ENCODE results near the gene PSMB10. TPM values are rescaled to one million over a fixed set of nuclear protein-coding genes. Genes with fewer than 3 reads are reported as not detected.
A peak's percentile ranks its signal among the peaks of the same experiment; 100 is the strongest.
"Not testable (repeated sequence)": the region's sequence is repeated elsewhere in the genome, so short reads cannot be mapped to it uniquely, and the experiment has no call there.

The PSMB10 gene
- total RNA-seq, 4 donors from 2014 or later = 17.2 to 51.6 (median 36.1) TPM

- Histone ChIP-seq H3K4me3 (no peak overlapping the region), H3K4me1 (peaks cover 31 to 64% (median 55%) of the 10 kb centered on the region in 4 donors), H3K36me3 (peaks cover 19 to 60% (median 47%) of the 10 kb centered on the region in 4 donors), H3K9me3 (no peaks in the 10 kb centered on the region), H3K27me3 (no peaks in the 10 kb centered on the region), H3K27ac (replicated peaks in 1 of 4) (peak overlapping the region in 2 of 4 donors; percentile 15 to 36)
- TF ChIP-seq EP300 (IDR thresholded peaks at IDR 0.05) (no peak), POLR2A (IDR thresholded peaks at IDR 0.05; ENCODE audit: low read depth) (no peak), POLR2AphosphoS5 (IDR thresholded peaks at IDR 0.05) (peak in 1 of 2 donors; percentile 36), CTCF (IDR thresholded peaks at IDR 0.05) (no peak)
- no peak for DNase-seq (ENCODE audit: extremely low spot score)
- intact Hi-C loops (cut with DNase I) = no loop called here
- 76% methylated on average over 13 of the region's 33 CpGs for WGBS
Observed at GRCh38 chr16:67939507-67940445, 3.1 kb upstream of the PSMB10 start.

GRCh38 chr16:67937713-67938112 is 1.1 kb upstream of the PSMB10 start:
- DNase-seq (ENCODE audit: extremely low spot score); H3K27me3 ChIP-seq; H3K9me3 ChIP-seq; H3K4me3 ChIP-seq; intact Hi-C loops (cut with DNase I): not testable (repeated sequence)
- 93% methylated on average over 5 of the region's 5 CpGs for WGBS
- Histone ChIP-seq H3K36me3 (peaks cover 11 to 54% (median 36%) of the 10 kb centered on the region in 4 donors), H3K4me1 (peaks cover 19 to 54% (median 41%) of the 10 kb centered on the region in 4 donors), H3K27ac (replicated peaks in 1 of 4) (peak overlapping the region in 3 of 4 donors; percentile 86 to 92 (median 91))

- Histone ChIP-seq H3K4me1 (peaks cover 19 to 48% (median 35%) of the 10 kb centered on the region in 4 donors), H3K27ac (replicated peaks in 1 of 4) (peak overlapping the region; percentile 86 to 93 (median 92)), H3K9me3 (no peaks in the 10 kb centered on the region), H3K27me3 (no peaks in the 10 kb centered on the region), H3K4me3 (peak overlapping the region; percentile 73 to 96 (median 88)), H3K36me3 (peaks cover 5 to 54% (median 34%) of the 10 kb centered on the region in 4 donors)
- no peak for DNase-seq (ENCODE audit: extremely low spot score)
- intact Hi-C loops (cut with DNase I) = no loop called here
- 45% methylated on average over 6 of the region's 6 CpGs for WGBS
- TF ChIP-seq POLR2A (IDR thresholded peaks at IDR 0.05; ENCODE audit: low read depth) (no peak), EP300 (IDR thresholded peaks at IDR 0.05) (no peak), CTCF (IDR thresholded peaks at IDR 0.05) (no peak), POLR2AphosphoS5 (IDR thresholded peaks at IDR 0.05) (no peak)
Observed at GRCh38 chr16:67936880-67937605, 393 bp upstream of the PSMB10 start.

GRCh38 chr16:67935402-67936123 is 1.1 kb downstream of the PSMB10 start:
- H3K36me3 ChIP-seq = peaks cover 8 to 46% (median 37%) of the 10 kb centered on the region in 4 donors
- H3K4me3 ChIP-seq = peak overlapping the region; percentile 73 to 96 (median 88)
- H3K27me3 ChIP-seq = no peaks in the 10 kb centered on the region
- WGBS = 2% methylated on average over 19 of the region's 55 CpGs
- intact Hi-C loops (cut with DNase I) = no loop called here
- H3K9me3 ChIP-seq = no peaks in the 10 kb centered on the region
- TF ChIP-seq POLR2AphosphoS5 (IDR thresholded peaks at IDR 0.05) (peak; percentile 90 to 93), EP300 (IDR thresholded peaks at IDR 0.05) (no peak), CTCF (IDR thresholded peaks at IDR 0.05) (no peak), POLR2A (IDR thresholded peaks at IDR 0.05; ENCODE audit: low read depth) (peak; percentile 27)
- peak; percentile 97 for DNase-seq (ENCODE audit: extremely low spot score)
- peaks cover 19 to 41% (median 35%) of the 10 kb centered on the region in 4 donors for H3K4me1 ChIP-seq
- H3K27ac ChIP-seq (replicated peaks in 1 of 4) = peak overlapping the region; percentile 86 to 93 (median 92)
